ENCODE results near the gene HDAC11. TPM values are rescaled to one million over a fixed set of nuclear protein-coding genes. Genes with fewer than 3 reads are reported as not detected.

HDAC11 gene
- total and polyA plus RNA-seq, 2 donors (not counting 1 experiment from before 2014, with no cell fraction given): 5.2 to 23.1 TPM

DNA sequence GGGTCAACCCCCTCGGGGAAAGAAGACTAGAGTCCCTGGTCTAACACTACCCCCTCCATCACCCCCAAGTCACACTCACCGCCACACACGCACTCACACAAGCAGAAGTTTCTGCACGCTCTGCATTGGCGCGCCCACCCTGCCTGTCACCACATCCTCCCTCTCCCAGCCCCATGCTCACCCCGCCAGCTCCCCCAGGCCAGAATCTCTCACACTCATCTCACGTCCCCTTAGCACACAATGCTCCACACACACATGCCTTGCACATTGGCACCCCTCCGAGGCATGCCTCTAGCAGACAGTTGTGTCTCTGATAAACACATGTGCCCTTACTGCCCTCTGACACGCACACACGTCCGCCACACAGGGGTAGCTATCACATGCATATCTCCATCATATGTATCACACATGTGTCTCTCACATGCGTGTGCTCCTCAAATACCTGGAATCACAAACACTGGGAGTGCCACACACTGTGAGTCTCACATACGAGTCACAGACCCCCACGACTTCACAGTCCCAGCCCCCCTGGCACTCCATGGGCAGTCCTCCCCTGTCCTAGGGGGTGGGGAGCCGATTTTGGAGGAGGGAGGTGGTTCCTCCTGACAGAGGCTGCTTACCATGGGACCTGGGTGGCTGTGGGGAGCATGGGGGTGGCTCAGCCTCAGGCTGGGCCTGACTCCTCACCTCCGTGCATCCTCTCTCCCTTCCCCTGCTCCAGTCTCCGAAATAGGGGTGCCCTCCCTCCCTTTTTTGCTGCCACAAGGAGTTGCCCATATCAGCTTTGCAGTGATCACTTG lies 69.7 kb downstream of the HDAC11 start:
- no peaks in the 10 kb centered on the region for H3K36me3 ChIP-seq (ENCODE audit: control insufficient read depth, insufficient read depth, low read length)
- H2AFZ ChIP-seq (ENCODE audit: low read length): no peak overlapping the region
- H4K20me1 ChIP-seq (ENCODE audit: control insufficient read depth, extremely low read depth, insufficient read depth, low read length): no peaks in the 10 kb centered on the region
- H3K27ac ChIP-seq (ENCODE audit: insufficient read depth, low read length): no peak overlapping the region
- H3K4me1 ChIP-seq (ENCODE audit: control insufficient read depth, extremely low read depth, insufficient read depth, low read length): no peaks in the 10 kb centered on the region
- H3K9me3 ChIP-seq (ENCODE audit: control insufficient read depth, insufficient read depth, low read depth, low read length): no peaks in the 10 kb centered on the region
- H3K4me3 ChIP-seq (replicated peaks in 1 of 4; ENCODE audit: control extremely low read depth in 1 of 4, insufficient read depth in 1 of 4, low read depth in 3 of 4, low read length in 4 of 4): peak overlapping the region; percentile 5 to 58 (median 12)
- TF ChIP-seq EZH2 (IDR thresholded peaks at IDR 0.05; ENCODE audit: low read length, missing control alignments): no peak
- TF ChIP-seq, protein P1, sequence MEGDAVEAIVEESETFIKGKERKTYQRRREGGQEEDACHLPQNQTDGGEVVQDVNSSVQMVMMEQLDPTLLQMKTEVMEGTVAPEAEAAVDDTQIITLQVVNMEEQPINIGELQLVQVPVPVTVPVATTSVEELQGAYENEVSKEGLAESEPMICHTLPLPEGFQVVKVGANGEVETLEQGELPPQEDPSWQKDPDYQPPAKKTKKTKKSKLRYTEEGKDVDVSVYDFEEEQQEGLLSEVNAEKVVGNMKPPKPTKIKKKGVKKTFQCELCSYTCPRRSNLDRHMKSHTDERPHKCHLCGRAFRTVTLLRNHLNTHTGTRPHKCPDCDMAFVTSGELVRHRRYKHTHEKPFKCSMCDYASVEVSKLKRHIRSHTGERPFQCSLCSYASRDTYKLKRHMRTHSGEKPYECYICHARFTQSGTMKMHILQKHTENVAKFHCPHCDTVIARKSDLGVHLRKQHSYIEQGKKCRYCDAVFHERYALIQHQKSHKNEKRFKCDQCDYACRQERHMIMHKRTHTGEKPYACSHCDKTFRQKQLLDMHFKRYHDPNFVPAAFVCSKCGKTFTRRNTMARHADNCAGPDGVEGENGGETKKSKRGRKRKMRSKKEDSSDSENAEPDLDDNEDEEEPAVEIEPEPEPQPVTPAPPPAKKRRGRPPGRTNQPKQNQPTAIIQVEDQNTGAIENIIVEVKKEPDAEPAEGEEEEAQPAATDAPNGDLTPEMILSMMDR (conservative IDR thresholded peaks at IDR 0.05 in 1 of 2, IDR thresholded peaks at IDR 0.05 in 1 of 2; ENCODE audit: low read depth in 1 of 2, low read length in 2 of 2): no peak
- no peaks in the 10 kb centered on the region for H3K27me3 ChIP-seq (ENCODE audit: control insufficient read depth, insufficient read depth, low read length)
- H3K9ac ChIP-seq (ENCODE audit: insufficient read depth, low read length): no peak overlapping the region
- H3K79me2 ChIP-seq (ENCODE audit: control insufficient read depth, insufficient read depth, low read length): no peaks in the 10 kb centered on the region
- no peak for DNase-seq (ENCODE audit: low read depth in 2 of 2)
- H3K4me2 ChIP-seq (ENCODE audit: extremely low read depth, insufficient read depth, low read length): peak overlapping the region; percentile 68

DNA sequence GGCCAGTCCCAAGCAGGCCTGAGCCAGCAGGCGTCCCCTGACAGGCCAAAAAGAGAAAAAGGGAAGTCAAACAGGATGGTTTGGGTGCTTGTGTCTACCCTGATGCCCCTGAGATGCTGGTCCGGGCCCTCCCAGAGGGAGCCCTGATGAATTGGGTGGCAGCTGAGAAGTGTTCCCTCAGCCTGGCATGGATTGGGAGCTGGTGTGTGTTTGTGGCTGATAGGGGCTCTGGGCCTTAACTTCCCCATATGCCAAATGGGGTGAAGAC lies 70.3 kb downstream of the HDAC11 start:
- H3K27ac ChIP-seq (ENCODE audit: insufficient read depth, low read length): no peak overlapping the region
- H3K4me1 ChIP-seq (ENCODE audit: control insufficient read depth, extremely low read depth, insufficient read depth, low read length): no peaks in the 10 kb centered on the region
- H3K4me2 ChIP-seq (ENCODE audit: extremely low read depth, insufficient read depth, low read length): peak overlapping the region; percentile 68
- no peaks in the 10 kb centered on the region for H3K9me3 ChIP-seq (ENCODE audit: control insufficient read depth, insufficient read depth, low read depth, low read length)
- no peaks in the 10 kb centered on the region for H3K36me3 ChIP-seq (ENCODE audit: control insufficient read depth, insufficient read depth, low read length)
- H3K9ac ChIP-seq (ENCODE audit: insufficient read depth, low read length): no peak overlapping the region
- H3K27me3 ChIP-seq (ENCODE audit: control insufficient read depth, insufficient read depth, low read length): no peaks in the 10 kb centered on the region
- H3K4me3 ChIP-seq (replicated peaks in 1 of 4; ENCODE audit: control extremely low read depth in 1 of 4, insufficient read depth in 1 of 4, low read depth in 3 of 4, low read length in 4 of 4): peak overlapping the region in 1 of 4 experiments; percentile 58
- no peaks in the 10 kb centered on the region for H3K79me2 ChIP-seq (ENCODE audit: control insufficient read depth, insufficient read depth, low read length)
- H4K20me1 ChIP-seq (ENCODE audit: control insufficient read depth, extremely low read depth, insufficient read depth, low read length): no peaks in the 10 kb centered on the region
- DNase-seq (ENCODE audit: low read depth in 2 of 2): no peak
- H2AFZ ChIP-seq (ENCODE audit: low read length): no peak overlapping the region
- TF ChIP-seq, protein P1 (conservative IDR thresholded peaks at IDR 0.05 in 1 of 2, IDR thresholded peaks at IDR 0.05 in 1 of 2; ENCODE audit: low read depth in 1 of 2, low read length in 2 of 2): no peak
- no peak for TF ChIP-seq EZH2 (IDR thresholded peaks at IDR 0.05; ENCODE audit: low read length, missing control alignments)

DNA sequence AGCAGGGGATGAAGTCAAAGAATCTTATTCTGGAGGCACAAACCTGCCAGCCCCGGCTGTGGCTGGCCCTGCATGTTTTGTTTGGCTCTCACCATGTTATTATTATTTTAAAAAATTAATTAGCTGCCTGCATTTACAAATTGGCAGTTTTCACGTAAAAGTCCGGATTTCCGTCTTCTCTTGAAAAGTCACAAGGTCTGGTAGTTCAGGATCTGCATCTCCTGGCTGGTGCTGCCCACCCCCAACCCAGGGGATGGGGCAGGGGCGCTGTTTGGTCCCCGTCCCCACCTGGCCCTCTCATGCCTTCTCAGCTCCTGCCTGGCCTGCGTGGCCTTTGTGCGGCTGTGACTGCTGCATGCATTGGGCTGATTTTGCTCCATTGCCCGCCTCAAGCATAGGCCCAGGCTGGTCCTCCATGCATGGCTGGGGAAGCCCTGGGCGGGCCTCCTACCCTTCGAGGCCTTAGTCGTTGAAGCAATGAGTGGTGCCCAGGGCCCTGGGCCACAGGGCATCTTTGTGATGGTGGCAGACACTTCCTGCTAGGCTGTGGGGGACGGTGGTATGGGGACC lies 70.8 kb downstream of the HDAC11 start:
- Histone ChIP-seq H3K4me2 (ENCODE audit: extremely low read depth, insufficient read depth, low read length) (peak overlapping the region; percentile 13), H3K79me2 (ENCODE audit: control insufficient read depth, insufficient read depth, low read length) (no peaks in the 10 kb centered on the region)

More for the DNA sequence above, 70.8 kb downstream of the HDAC11 start:
- Histone ChIP-seq H3K4me3 (replicated peaks in 1 of 4; ENCODE audit: control extremely low read depth in 1 of 4, insufficient read depth in 1 of 4, low read depth in 3 of 4, low read length in 4 of 4) (peak overlapping the region in 1 of 4 experiments; percentile 58), H3K9ac (ENCODE audit: insufficient read depth, low read length) (no peak overlapping the region), H4K20me1 (ENCODE audit: control insufficient read depth, extremely low read depth, insufficient read depth, low read length) (no peaks in the 10 kb centered on the region), H3K9me3 (ENCODE audit: control insufficient read depth, insufficient read depth, low read depth, low read length) (no peaks in the 10 kb centered on the region), H3K4me1 (ENCODE audit: control insufficient read depth, extremely low read depth, insufficient read depth, low read length) (no peaks in the 10 kb centered on the region), H3K27ac (ENCODE audit: insufficient read depth, low read length) (no peak overlapping the region), H3K36me3 (ENCODE audit: control insufficient read depth, insufficient read depth, low read length) (no peaks in the 10 kb centered on the region), H2AFZ (ENCODE audit: low read length) (no peak overlapping the region), H3K27me3 (ENCODE audit: control insufficient read depth, insufficient read depth, low read length) (no peaks in the 10 kb centered on the region)
- DNase-seq (ENCODE audit: low read depth in 2 of 2): no peak
- no peak for TF ChIP-seq EZH2 (IDR thresholded peaks at IDR 0.05; ENCODE audit: low read length, missing control alignments)
- TF ChIP-seq, protein P1 (conservative IDR thresholded peaks at IDR 0.05 in 1 of 2, IDR thresholded peaks at IDR 0.05 in 1 of 2; ENCODE audit: low read depth in 1 of 2, low read length in 2 of 2): no peak

All from fibroblast of lung (primary cell).